Mucosa of stomach (tissue), 1 donor: ENCODE results near the gene TMIGD1.

Source experiments
- H3K27me3 ChIP-seq: one replicate; pipeline ENCODE4 v1.7.0; 2013; ENCODE audit warnings: mild to moderate bottlenecking, low read length; ENCODE audit not compliant: control insufficient read depth, insufficient read depth
- H3K36me3 ChIP-seq: one replicate; pipeline ENCODE4 v1.7.0; 2013; ENCODE audit warnings: low read length; ENCODE audit not compliant: control insufficient read depth, insufficient read depth
- H3K4me1 ChIP-seq: one replicate; pipeline ENCODE4 v1.7.0; 2013; ENCODE audit warnings: mild to moderate bottlenecking, low read length; ENCODE audit not compliant: control insufficient read depth, insufficient read depth
- H3K4me3 ChIP-seq: one replicate; pipeline ENCODE4 v1.7.0; 2013; ENCODE audit warnings: low read length
- H3K9ac ChIP-seq: one replicate; pipeline ENCODE4 v1.7.0; 2013; ENCODE audit warnings: mild to moderate bottlenecking, low read length, moderate library complexity
- H3K9me3 ChIP-seq: one replicate; pipeline ENCODE4 v1.7.0; 2013; ENCODE audit warnings: mild to moderate bottlenecking, low read length, moderate library complexity; ENCODE audit not compliant: control insufficient read depth
- donor health status: Pancreatic carcinoma.

TMIGD1 gene

DNA sequence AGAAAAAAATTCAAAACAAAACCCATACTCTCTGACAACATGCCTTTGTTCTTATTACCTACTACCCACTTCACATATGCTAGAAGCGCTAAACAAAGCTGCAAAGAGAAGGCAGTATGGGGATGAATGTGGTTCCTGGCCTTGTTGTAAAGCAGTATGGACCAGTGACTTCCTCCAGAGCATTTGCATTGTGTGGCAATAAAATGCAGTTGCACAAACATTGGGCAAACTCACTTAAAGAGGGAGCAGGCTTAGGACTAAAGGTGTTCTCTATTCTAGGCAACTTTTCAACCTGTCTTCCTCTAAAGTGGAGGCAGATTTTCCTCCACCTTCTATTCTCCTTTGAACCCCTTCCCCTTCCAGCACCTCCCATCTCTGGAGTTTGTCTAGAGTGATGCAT, 17.1 kb downstream of the TMIGD1 start:
- H3K4me1 ChIP-seq = no peaks in the 10 kb centered on the region
- no peaks in the 10 kb centered on the region for H3K36me3 ChIP-seq
- H3K9me3 ChIP-seq = no peaks in the 10 kb centered on the region
- no peak overlapping the region for H3K4me3 ChIP-seq
- H3K9ac ChIP-seq = no peak overlapping the region
- no peaks in the 10 kb centered on the region for H3K27me3 ChIP-seq

DNA sequence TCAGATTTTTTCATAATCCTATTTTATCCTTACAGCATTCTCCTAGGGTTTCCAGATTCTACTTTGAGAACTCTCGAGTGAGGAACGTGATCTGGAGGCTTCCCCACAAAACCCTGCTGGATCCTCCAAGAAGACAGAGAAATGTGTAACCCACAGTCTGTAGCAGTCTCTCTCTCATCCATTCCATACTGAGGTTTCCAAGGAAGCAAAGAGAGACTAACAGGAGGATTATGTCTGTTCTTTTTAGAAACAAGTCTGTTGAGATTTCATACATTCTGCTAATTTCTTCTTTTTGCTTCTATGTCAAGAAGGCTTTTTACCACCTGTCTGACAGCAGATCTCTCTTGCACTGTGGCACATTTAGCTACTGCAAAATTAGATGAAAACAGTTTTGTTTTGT, 18.8 kb downstream of the TMIGD1 start:
- H3K27me3 ChIP-seq = no peaks in the 10 kb centered on the region

GRCh38 chr17:30314474-30314873, 19.4 kb downstream of the TMIGD1 start:
- H3K4me1 ChIP-seq = no peaks in the 10 kb centered on the region
- no peak overlapping the region for H3K9ac ChIP-seq
- no peaks in the 10 kb centered on the region for H3K27me3 ChIP-seq
- no peaks in the 10 kb centered on the region for H3K36me3 ChIP-seq
- H3K9me3 ChIP-seq = no peaks in the 10 kb centered on the region
- H3K4me3 ChIP-seq = no peak overlapping the region

More for the DNA sequence above, 18.8 kb downstream of the TMIGD1 start:
- no peaks in the 10 kb centered on the region for H3K36me3 ChIP-seq
- H3K9me3 ChIP-seq = no peaks in the 10 kb centered on the region
- no peaks in the 10 kb centered on the region for H3K4me1 ChIP-seq
- no peak overlapping the region for H3K4me3 ChIP-seq
- no peak overlapping the region for H3K9ac ChIP-seq

- no peaks in the 10 kb centered on the region for H3K4me1 ChIP-seq
- H3K9ac ChIP-seq = no peak overlapping the region
- no peaks in the 10 kb centered on the region for H3K9me3 ChIP-seq
- H3K27me3 ChIP-seq = no peaks in the 10 kb centered on the region
- no peak overlapping the region for H3K4me3 ChIP-seq
- no peaks in the 10 kb centered on the region for H3K36me3 ChIP-seq
Observed at GRCh38 chr17:30312226-30312625, 21.6 kb downstream of the TMIGD1 start.

- no peaks in the 10 kb centered on the region for H3K4me1 ChIP-seq
- no peak overlapping the region for H3K9ac ChIP-seq
- no peak overlapping the region for H3K4me3 ChIP-seq
- no peaks in the 10 kb centered on the region for H3K9me3 ChIP-seq
- H3K36me3 ChIP-seq = no peaks in the 10 kb centered on the region
- H3K27me3 ChIP-seq = no peaks in the 10 kb centered on the region
Observed at GRCh38 chr17:30310562-30310961, 23.3 kb downstream of the TMIGD1 start.

GRCh38 chr17:30309591-30309990, 24.3 kb downstream of the TMIGD1 start:
- Histone ChIP-seq H3K9me3 (no peaks in the 10 kb centered on the region), H3K27me3 (no peaks in the 10 kb centered on the region), H3K4me3 (no peak overlapping the region), H3K36me3 (no peaks in the 10 kb centered on the region), H3K9ac (no peak overlapping the region), H3K4me1 (no peaks in the 10 kb centered on the region)

DNA sequence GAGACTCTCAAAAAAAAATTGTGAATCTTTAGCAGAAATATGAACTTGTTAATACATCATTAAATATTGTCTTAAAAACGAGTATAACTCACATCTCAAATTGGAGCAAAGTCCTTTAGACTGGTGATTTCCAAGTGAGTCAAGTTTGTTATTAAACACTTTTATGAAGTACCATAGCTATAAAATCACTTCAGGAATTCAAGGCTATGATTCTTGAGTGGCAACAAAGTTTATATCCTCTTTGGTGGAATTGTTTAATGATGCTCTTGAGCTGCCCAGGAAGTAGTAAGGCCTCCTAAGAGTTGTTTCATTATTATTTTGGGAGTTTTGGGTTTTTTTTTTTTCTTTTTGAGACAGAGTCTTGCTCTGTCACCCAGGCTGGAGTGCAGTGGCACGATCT, 25.5 kb downstream of the TMIGD1 start:
- H3K9ac ChIP-seq = no peak overlapping the region
- H3K27me3 ChIP-seq = no peaks in the 10 kb centered on the region
- H3K36me3 ChIP-seq = no peaks in the 10 kb centered on the region
- no peak overlapping the region for H3K4me3 ChIP-seq
- no peaks in the 10 kb centered on the region for H3K9me3 ChIP-seq
- H3K4me1 ChIP-seq = no peaks in the 10 kb centered on the region

DNA sequence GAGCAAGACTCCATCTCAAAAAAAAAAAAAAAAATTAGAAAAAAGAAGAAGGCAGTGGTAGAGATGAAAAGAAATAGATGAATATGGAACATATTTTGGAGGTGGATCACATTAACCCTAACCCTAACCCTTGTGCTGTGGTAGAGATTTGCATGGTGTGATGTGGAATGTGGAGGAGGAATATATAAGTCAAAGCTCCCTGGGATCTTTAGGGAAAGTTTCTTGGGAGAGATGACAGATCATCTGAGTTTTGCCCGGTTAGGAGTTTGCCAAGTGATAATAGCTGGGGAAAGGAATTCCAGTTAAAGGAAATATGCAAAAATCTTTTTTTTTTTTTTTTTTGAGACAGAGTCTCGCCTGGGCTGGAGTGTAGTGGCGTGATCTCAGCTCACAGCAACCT, 29.1 kb downstream of the TMIGD1 start:
- Histone ChIP-seq H3K4me1 (no peaks in the 10 kb centered on the region), H3K9me3 (no peaks in the 10 kb centered on the region)

DNA sequence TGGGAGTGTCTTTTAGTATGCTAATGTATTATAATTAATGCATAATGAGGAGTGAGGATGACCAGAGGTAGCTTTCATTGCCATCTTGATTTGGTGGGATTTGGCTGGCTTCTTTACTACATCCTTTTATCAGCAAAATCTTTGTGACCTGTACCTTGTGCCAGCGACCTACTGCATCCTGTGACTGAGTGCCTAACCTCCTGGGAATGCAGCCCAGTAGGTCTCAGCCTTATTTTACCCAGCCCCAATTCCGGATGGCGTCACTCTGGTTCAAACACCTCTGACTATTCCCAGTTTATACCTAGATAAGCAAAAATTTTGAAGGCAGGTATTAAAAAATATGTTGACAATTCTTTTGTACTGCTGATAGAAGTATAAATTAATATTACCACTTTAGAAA, 31.6 kb downstream of the TMIGD1 start:
- Histone ChIP-seq H3K4me3 (no peak overlapping the region), H3K36me3 (no peaks in the 10 kb centered on the region), H3K27me3 (no peaks in the 10 kb centered on the region)

More for the DNA sequence above, 29.1 kb downstream of the TMIGD1 start:
- Histone ChIP-seq H3K36me3 (no peaks in the 10 kb centered on the region), H3K27me3 (no peaks in the 10 kb centered on the region), H3K4me3 (no peak overlapping the region), H3K9ac (no peak overlapping the region)

GRCh38 chr17:30300818-30301217, 33.0 kb downstream of the TMIGD1 start:
- H3K4me3 ChIP-seq = no peak overlapping the region
- no peaks in the 10 kb centered on the region for H3K4me1 ChIP-seq
- H3K9ac ChIP-seq = no peak overlapping the region

More for the DNA sequence above, 31.6 kb downstream of the TMIGD1 start:
- Histone ChIP-seq H3K9me3 (no peaks in the 10 kb centered on the region), H3K4me1 (no peaks in the 10 kb centered on the region), H3K9ac (no peak overlapping the region)

GRCh38 chr17:30299000-30299399, 34.9 kb downstream of the TMIGD1 start:
- no peaks in the 10 kb centered on the region for H3K4me1 ChIP-seq
- no peaks in the 10 kb centered on the region for H3K9me3 ChIP-seq
- no peak overlapping the region for H3K9ac ChIP-seq
- no peaks in the 10 kb centered on the region for H3K27me3 ChIP-seq
- H3K4me3 ChIP-seq = no peak overlapping the region
- H3K36me3 ChIP-seq = no peaks in the 10 kb centered on the region

More at GRCh38 chr17:30300818-30301217, 33.0 kb downstream of the TMIGD1 start:
- Histone ChIP-seq H3K27me3 (no peaks in the 10 kb centered on the region), H3K9me3 (no peaks in the 10 kb centered on the region), H3K36me3 (no peaks in the 10 kb centered on the region)

DNA sequence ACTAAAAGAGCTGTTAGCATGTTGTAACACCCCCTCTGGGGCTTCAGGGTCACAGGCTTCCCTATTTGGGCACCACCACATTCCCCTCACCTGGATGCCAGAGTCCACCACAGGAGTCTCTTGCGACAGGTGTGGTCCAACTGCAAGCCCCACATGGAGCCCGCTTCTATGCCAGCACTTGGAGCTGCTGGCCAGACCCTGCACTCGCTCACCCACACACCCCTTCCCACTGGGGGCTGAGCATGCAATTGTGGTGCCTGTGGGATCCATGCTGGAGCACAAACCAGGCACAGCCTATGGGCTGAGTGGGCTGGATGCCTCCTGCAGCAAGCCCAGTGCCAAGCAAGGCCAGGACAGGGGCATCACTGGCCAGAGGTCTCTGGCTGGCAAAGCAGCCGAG, 36.1 kb downstream of the TMIGD1 start:
- H3K9ac ChIP-seq = no peak overlapping the region
- no peak overlapping the region for H3K4me3 ChIP-seq
- H3K9me3 ChIP-seq = no peaks in the 10 kb centered on the region
- H3K36me3 ChIP-seq = no peaks in the 10 kb centered on the region
- H3K27me3 ChIP-seq = no peaks in the 10 kb centered on the region
- H3K4me1 ChIP-seq = no peaks in the 10 kb centered on the region

DNA sequence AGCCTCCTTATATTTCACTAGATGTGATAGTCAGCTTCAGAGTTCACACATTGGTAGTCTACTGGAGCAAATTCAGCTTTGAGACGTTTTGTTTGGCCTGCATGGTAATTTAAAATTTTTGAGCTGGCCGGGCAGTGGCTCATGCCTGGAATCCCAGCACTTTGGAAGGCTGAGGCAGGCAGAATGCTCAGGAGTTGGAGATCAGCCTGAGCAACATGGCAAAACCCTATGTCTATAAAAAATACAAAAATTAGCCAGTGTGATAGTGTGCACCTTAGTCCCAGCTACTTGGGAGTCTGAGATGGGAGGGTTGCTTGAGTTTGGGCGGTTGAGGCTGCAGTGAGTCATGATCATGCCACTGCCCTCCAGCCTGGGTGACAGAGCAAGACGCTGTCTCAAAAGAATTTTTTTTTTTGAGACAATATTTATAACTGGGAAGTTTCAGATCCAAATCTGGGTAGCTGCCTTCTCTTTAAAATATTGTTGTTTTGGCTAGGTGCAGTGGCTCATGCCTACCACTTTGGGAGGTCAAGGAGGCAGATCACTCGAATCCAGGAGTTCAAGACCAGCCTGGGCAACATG, 37.3 kb downstream of the TMIGD1 start:
- Histone ChIP-seq H3K9me3 (no peaks in the 10 kb centered on the region), H3K4me1 (no peaks in the 10 kb centered on the region), H3K4me3 (no peak overlapping the region), H3K27me3 (peaks cover 5% of the 10 kb centered on the region), H3K36me3 (no peaks in the 10 kb centered on the region), H3K9ac (no peak overlapping the region)
